ENCODE results near the gene HDDC3.

The HDDC3 gene

DNA sequence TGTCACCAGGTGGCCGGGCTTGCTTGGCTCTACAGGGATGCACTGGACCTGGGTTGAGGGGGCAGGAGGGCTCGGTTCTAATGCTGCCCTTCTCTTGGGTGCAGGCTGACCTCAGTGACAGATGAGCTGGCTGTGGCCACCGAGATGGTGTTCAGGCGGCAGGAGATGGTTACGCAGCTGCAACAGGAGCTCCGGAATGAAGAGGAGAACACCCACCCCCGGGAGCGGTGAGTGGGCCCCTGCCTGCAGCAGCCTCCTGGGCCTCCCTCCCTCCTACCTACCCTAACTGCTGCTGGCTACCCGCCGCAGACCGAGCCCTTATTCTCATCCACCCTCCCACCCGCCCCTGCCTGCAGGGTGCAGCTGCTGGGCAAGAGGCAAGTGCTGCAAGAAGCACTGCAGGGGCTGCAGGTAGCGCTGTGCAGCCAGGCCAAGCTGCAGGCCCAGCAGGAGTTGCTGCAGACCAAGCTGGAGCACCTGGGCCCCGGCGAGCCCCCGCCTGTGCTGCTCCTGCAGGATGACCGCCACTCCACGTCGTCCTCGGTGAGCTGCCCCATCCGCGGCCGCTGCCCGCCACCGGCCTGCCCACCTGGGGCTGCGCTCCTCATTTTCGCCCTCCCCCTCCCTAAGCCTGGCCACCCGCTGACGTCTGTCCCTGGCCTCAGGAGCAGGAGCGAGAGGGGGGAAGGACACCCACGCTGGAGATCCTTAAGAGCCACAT lies 42.5 kb downstream of the HDDC3 start:
- no peak for DNase-seq

- DNase-seq, result no peak
These were observed 43.0 kb downstream of the HDDC3 start for GRCh38 chr15:90889313-90889730.

- DNase-seq, result no peak
These were observed 45.3 kb downstream of the HDDC3 start for GRCh38 chr15:90887037-90887481.

GRCh38 chr15:90886291-90886614 lies 46.1 kb downstream of the HDDC3 start:
- DNase-seq, result no peak

- peak; percentile 89 for DNase-seq
These were observed 46.7 kb downstream of the HDDC3 start for GRCh38 chr15:90885432-90886290.

DNA sequence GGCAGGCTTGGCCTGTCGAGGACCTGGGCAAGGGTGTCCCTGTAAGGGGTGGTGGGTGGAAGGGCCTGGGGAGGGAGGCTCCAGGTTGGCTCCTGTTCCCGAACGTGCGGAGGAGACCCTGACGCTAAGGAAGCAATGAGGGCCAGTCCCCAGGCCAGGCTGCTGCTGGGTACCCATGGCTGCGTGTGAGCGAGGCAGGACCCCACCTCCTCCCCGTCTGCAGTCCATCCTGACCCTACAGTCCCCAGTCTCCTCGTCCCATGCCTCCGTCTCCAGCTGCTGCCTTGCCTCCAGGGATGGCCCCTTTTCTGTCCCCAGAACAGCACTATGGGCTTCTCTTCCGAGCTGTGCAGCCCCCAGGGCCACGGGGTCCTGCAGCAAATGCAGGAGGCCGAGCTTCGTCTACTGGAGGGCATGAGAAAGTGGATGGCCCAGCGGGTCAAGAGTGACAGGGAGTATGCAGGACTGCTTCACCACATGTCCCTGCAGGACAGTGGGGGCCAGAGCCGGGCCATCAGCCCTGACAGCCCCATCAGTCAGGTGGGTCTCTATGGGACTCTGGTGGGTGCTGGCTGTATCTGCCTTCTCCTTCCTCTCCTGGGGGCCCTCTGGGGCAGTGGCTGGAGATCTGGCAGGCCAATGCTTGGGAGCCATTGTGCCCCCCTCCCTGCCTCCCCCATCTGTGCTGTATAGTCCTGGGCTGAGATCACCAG lies 47.5 kb downstream of the HDDC3 start:
- no peak for DNase-seq

DNA sequence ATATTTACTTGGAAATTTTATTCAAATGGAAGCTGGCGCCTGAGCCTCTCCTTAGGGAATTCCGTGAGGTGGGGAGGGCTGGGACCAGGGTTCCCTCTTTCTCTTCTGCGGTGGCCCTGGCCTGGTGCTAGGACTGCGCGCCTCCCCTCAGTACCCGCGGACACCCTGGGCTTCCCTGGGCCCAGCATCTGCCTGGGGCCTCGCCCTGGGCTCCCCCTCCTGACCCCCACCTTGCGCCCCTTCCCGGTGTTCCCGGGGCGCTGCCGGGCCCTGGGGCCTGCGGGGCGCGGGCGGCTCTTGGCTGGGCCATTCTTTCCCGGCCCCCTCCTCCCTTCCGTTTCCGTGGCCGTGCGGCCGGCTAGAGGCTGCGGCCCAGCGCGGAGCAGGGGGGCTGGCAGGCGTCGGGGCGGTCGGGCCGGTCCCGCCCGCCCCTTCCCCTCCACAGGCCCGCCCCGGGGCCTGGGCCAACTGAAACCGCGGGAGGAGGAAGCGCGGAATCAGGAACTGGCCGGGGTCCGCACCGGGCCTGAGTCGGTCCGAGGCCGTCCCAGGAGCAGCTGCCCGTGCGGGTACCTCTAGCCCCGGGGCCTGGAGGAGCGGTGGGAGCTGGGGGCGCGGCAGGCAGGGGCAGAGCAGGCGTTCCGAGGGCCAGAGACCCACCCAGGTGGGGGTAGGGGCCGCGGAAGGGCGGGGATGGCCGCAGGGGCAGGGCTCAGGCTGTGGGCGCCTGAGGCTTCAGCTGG lies 48.2 kb downstream of the HDDC3 start, which contains the start of gene FES:
Gene FES (plus strand): TSS at position 529 of the 743 bp plus-strand sequence. CDS start 542 bp downstream, outside the sequence.
- DNase-seq, result peak; percentile 87

- DNase-seq, result no peak
These were observed 48.8 kb downstream of the HDDC3 start for GRCh38 chr15:90883526-90883975.

- DNase-seq, result no peak
These were observed 49.4 kb downstream of the HDDC3 start for GRCh38 chr15:90882781-90883525.

DNA sequence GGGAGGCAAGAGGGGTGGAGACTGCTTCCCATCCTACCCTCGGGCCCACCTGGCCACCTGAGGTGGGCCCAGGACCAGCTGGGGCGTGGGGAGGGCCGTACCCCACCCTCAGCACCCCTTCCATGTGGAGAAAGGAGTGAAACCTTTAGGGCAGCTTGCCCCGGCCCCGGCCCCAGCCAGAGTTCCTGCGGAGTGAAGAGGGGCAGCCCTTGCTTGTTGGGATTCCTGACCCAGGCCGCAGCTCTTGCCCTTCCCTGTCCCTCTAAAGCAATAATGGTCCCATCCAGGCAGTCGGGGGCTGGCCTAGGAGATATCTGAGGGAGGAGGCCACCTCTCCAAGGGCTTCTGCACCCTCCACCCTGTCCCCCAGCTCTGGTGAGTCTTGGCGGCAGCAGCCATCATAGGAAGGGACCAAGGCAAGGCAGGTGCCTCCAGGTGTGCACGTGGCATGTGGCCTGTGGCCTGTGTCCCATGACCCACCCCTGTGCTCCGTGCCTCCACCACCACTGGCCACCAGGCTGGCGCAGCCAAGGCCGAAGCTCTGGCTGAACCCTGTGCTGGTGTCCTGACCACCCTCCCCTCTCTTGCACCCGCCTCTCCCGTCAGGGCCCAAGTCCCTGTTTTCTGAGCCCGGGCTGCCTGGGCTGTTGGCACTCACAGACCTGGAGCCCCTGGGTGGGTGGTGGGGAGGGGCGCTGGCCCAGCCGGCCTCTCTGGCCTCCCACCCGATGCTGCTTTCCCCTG lies 50.2 kb downstream of the HDDC3 start:
- DNase-seq, result no peak

GRCh38 chr15:90881181-90881977 lies 51.0 kb downstream of the HDDC3 start:
- DNase-seq, result no peak

DNA sequence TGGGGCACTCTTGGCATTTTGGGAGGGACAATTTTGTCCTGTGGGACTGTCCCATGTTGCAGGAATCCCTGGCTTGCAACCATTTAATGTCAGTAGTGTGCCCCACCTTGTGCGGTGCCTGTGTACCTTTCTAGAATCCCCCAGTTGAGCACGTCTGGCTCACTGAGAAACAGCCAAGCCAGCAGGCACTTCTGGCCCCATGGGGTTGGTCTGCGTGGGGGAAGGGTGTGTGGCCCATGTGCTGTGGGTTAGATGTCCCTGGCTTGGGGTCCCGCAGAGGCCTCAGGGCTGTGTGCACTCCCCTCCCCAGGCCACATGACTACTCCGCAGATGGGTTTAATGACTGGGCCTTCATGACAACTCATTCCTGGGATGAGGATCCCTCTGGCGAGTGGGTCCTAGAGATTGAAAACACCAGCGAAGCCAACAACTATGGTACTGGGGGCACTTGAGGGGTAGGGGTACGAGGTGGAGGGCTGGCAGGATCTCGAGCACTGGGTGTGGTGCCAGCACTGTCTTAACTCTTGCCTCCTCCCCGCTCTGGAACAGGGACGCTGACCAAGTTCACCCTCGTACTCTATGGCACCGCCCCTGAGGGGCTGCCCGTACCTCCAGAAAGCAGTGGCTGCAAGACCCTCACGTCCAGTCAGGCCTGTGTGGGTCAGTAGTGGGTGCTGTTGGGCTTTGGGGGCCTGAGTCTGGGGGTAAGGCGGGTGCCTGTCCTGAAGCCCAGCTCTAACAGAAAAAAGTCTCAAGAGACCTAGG lies 51.8 kb downstream of the HDDC3 start:
- no peak for DNase-seq

All from femur (tissue), 1 donor.